GM11168 (cell line): ENCODE measurements around the gene TNNT2.

Source experiments
- in situ Hi-C: fragments of 300-500 bp; cut with MboI; formaldehyde crosslinking; loops from one replicate; pipeline ENCODE4 v1.12.0; 2022; ENCODE audit warnings: low sequenced_read_pairs; ENCODE audit not compliant: unreplicated experiment

The TNNT2 gene

DNA sequence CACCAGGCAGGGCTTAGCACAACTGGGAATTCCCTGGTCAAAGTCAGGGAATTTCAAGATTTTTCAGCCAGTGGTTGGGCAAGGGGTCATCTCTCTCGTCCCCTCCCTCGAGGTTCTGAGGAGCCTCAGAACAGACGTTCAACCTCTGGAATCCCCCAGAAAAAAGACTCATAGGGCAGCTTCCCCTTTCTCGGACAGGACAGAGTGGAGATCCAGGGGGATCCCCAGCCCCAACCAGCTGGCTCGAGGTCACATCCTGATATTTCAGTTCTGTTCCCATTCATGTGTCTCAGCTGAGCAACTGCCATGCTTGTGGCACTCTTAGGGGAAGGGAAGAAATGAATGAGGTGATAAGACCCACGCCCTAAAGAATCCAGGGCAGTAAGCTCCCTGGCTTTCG lies 26.6 kb upstream of the TNNT2 start:
- in situ Hi-C loops: no loop called here

DNA sequence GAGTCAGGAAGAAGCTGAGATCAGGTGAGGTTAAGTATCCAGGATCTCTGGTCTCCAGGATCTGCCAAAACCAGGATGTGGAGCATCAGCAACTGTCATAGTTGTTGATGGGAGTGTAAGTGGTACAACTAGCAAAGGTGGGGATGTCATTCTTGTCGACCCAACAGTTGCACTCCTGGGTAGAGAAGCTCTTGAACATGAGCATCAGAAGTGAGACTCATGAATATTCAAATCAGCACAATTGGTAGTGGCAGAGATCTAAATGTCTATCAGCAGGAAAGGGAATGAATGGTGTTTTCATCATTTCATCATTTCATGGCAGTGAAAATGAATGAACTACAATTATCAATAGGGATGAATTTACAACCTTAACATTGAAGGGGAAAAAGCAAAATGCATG lies 25.9 kb upstream of the TNNT2 start:
- in situ Hi-C loops: no loop called here

DNA sequence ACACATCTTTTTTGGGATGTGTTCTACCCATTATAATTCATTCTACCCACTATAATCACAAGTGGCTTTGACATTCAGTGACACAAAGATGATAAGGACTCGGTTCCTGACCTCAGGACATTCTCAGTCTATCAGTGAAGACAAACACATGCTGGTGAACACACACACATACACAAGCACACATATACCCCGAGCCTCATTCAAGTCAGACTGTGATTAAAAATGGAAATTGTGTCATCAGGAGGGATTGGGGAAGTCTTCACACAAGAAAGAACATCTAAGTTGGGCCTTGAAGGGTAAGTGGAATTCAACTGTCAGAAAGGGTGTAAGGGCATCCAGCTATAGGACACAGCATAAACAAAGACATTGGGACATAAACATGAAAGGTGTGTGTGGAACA lies 24.2 kb upstream of the TNNT2 start:
- in situ Hi-C loops: no loop called here

DNA sequence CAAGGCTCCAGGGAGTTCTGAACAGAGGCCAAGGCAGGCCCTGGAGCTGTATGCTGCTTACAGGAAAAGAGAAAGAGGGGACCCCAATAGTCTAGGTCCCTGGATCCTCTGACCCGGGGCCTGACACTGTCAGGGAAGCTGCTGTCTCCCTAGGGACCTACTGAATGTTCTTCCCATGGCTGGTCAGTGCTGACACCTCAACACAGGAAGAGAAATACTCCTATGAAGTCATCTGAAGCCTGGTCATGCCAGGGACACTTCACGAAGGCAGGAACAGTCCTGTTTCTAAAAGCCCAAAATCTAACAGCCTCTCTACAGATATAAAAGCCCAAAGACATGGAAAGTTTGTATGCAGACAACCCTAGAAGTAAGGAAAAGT lies 23.4 kb upstream of the TNNT2 start:
- in situ Hi-C loops: no loop called here

GRCh38 chr1:201400212-201400851 lies 22.9 kb upstream of the TNNT2 start:
- in situ Hi-C loops: no loop called here

GRCh38 chr1:201399352-201400126 lies 22.1 kb upstream of the TNNT2 start:
- in situ Hi-C loops: no loop called here

DNA sequence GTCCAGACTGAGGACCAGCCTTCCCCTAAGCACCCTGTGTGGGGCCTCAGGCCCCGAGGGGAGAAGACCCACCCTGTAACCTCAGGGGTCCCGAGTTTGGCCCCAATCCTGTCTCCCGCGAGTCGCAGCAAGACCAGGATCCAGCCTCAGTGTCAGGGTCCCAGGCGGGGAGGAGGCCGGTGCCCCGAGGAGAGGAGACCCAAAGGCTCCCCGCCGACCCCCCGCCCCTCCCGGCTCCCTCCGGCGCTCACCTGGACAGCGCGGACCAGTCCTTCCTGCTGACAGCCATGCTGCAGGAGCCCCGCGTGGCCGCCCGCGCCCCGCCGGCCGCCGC lies 21.5 kb upstream of the TNNT2 start, which contains the start of gene LAD1:
Gene LAD1 (minus strand): TSS at position 307 of the 334 bp plus-strand sequence. CDS start 18 bp downstream, at position 289.
- in situ Hi-C loops: no loop called here

GRCh38 chr1:201397675-201398074 lies 20.2 kb upstream of the TNNT2 start:
- in situ Hi-C loops: no loop called here

DNA sequence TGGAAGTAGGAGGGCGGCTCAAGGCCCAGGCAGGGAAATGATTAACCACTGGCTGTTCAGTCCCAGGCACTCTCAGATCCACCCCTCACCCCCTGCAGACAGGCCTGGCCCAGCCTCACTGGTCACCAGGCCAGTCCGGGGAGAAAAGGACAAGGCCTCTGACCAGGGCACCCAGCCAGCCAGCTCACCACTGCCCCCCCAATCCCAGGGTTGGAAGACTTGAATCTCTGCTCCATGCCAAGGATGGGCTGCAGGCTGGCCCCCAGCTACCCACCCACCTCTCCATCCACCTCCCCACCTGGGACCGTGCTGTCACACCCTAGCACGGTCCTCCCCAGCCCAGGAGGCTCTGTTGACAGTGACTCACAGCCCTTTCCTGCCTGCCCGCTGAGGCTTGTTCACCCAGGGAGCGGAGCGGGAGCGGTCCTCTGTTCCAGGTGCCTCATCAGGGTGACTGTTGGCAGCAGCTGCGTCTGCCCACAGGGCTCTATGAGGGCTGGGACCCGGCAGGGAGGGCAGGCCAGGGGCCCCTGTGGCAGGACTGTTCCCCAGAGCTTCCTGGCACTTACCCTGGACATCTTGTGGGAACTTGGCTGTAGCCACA lies 19.5 kb upstream of the TNNT2 start:
- in situ Hi-C loops: no loop called here

DNA sequence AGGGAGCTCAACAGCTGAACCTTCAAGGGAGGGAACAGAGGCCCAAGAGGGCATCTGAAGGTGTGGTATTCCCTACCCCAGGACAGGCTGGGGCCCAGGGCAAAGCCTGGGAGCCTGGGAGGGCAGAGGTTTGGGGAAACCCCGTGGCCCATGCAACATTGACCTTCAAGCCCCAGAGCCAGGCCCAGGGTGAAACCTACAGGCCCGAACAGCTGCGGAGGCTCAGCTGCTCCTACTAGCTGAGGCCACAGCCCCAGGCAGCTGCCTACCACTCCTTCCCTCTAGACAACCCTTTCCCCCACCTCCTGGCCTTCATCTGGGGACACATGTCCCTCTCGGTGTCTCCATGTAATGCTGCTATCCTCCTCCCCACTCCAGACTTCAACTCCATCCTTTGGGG lies 18.5 kb upstream of the TNNT2 start:
- in situ Hi-C loops: no loop called here

DNA sequence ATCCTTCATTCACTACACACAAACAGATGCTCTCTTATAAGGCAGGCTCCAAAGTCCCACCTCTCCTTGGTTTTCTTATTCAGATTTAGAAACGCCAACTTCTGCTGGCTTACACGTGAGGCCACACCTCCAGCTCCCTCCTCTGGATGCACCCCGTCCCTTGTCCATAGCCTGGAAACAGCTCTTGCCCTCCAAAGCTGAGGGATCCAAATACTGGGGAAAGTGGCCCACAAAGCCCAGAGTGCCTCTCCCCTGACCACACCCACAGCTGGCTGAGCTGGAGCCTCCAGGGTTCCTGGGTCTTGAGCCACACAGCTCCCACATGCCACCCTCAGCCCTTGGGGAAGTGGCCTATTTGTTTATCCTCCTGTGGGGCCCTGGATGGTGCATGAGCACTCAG lies 17.1 kb upstream of the TNNT2 start:
- in situ Hi-C loops: no loop called here

GRCh38 chr1:201393076-201393475 lies 15.6 kb upstream of the TNNT2 start:
- in situ Hi-C loops: no loop called here

- in situ Hi-C loops: no loop called here
These were observed 14.4 kb upstream of the TNNT2 start for GRCh38 chr1:201391651-201392511.

- in situ Hi-C loops: no loop called here
These were observed 13.7 kb upstream of the TNNT2 start for GRCh38 chr1:201391225-201391624.

- in situ Hi-C loops: no loop called here
These were observed 11.6 kb upstream of the TNNT2 start for GRCh38 chr1:201389051-201389450.

DNA sequence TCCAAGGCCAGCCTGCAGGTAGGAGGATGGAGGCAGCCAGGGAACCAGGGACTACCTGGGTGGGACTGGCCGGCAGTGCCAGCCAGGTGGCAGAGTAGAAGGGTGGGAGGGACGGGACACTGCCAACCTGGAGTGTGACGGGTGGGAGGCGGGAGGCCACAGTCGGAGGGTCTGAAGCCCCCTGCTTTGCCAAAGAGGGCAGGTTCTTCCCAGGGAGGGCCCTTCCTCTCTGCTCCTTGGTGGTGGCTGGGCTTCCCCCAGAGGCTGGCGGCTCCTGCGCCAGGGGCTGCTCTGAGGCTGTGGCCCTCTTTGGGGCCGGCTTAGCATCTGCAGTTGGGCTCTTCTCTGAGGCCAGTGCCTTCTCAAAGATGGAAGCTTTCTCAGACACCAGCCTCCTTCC lies 8.7 kb upstream of the TNNT2 start:
- in situ Hi-C loops: no loop called here

DNA sequence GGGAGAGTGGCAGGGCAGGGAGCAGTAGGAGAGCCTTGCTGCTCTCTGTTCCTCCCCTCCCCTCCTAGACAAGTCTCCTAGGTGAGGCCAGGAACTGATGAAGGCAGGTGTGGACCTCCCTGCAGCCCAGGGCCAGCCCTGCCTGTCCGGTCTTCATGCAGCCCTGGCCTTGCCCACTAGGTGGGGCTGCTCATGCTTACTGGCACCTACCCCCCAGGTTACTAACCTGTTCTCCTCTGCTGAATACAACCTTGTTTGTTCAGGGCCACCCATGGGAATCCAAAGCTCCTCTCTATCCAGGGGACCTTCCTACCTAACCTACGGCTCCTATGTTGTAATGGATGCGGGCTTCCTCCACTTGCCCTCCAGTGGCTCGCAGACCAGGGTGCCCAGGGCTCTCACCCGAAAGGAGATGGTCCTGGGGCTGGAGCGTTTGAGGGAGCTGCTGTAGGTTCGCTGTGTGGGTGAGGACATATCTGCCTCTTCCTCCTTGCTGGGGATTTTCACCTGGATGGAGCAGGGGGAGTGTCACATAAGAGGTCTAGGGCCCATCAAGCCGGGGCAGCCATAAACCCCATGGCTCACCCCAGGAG lies 7.9 kb upstream of the TNNT2 start:
- in situ Hi-C loops: no loop called here

- in situ Hi-C loops: no loop called here
These were observed 6.9 kb upstream of the TNNT2 start for GRCh38 chr1:201384406-201384782.

DNA sequence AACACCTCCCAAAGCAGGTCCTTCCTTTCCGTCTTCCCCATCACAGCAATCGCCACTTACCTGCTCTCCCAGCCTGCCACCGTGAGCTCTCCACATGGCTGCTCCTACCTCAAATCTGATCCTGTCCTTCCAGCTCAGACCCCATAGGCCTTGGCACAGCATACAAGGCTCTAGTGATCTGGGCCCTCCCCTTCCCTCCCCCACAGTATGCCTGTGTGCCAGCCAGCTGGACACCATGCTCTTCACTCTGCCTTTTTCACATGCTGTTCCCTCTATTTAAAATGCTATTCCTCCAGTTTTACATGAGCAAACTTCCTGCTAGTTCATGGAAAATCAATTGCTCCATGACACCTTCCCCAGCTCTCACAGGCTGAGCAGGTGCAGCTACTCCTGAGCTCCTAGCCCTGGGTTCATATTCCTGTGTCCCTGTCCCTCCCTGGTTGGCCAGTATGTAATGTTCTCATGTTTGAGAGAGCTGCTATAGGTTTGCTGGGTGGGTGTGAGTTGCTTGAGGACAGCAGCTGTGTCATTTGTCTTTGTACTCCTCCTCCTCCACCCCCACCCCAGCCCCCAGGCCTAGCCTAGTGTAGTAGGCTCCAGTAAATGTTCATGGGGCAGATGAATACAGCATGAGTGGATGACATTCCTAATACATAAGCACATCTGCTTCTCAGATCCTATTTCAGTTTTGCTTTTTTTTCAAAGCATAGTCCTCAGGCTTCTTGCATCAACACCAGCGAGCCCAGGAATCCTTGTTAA lies 6.3 kb upstream of the TNNT2 start:
- in situ Hi-C loops: no loop called here

- in situ Hi-C loops: no loop called here
These were observed 3.6 kb upstream of the TNNT2 start for GRCh38 chr1:201381130-201381529.
